K562 (cell line): ENCODE measurements around the gene PRIM1. TPM values are rescaled to one million over a fixed set of nuclear protein-coding genes. Genes with fewer than 3 reads are reported as not detected.

ENCODE experiments used
- CREM ChIP-seq: IDR thresholded peaks from 2 replicates; pipeline ENCODE4 v1.6.1; 2014; ENCODE audit warnings: antibody characterized with exemption, low read depth
- DDX20 ChIP-seq: fragments of 450-650 bp; IDR thresholded peaks from 2 replicates; pipeline ENCODE4 v1.6.1; 2016; ENCODE audit warnings: missing genetic modification characterization, low read depth, mild to moderate bottlenecking, missing compliant biosample characterization, moderate library complexity
- GTF2A2 ChIP-seq: IDR thresholded peaks from 2 replicates; pipeline ENCODE4 v1.6.1; 2016; ENCODE audit warnings: mild to moderate bottlenecking, missing genetic modification characterization, missing compliant biosample characterization
- HDAC8 ChIP-seq: fragments of 450-650 bp; IDR thresholded peaks from 2 replicates; pipeline ENCODE4 v1.6.1; 2016; ENCODE audit warnings: mild to moderate bottlenecking, missing genetic modification characterization, moderate library complexity, missing compliant biosample characterization
- HNRNPH1 ChIP-seq: fragments of 200-400 bp; formaldehyde crosslinking; optimal IDR thresholded peaks from 2 replicates; pipeline ENCODE3; 2017; ENCODE audit warnings: low read depth, mild to moderate bottlenecking, low read length, moderate library complexity
- ILK ChIP-seq: fragments of 450-650 bp; IDR thresholded peaks from 2 replicates; pipeline ENCODE4 v1.6.1; 2016; ENCODE audit warnings: missing genetic modification characterization, low read depth, mild to moderate bottlenecking, missing compliant biosample characterization, moderate library complexity, borderline replicate concordance
- MXI1 ChIP-seq: IDR thresholded peaks from 2 replicates; pipeline ENCODE4 v1.6.1; 2011; ENCODE audit warnings: low read depth, mild to moderate bottlenecking, improper control_type of control experiment, low read length
- NUFIP1 ChIP-seq: fragments of 450-650 bp; IDR thresholded peaks from 2 replicates; pipeline ENCODE4 v1.6.1; 2018; ENCODE audit not compliant: partially characterized antibody
- PHF8 ChIP-seq: fragments of 200-600 bp; sonication (generic); IDR thresholded peaks from 2 replicates; pipeline ENCODE4 v1.6.1; 2012; ENCODE audit warnings: mixed run types, mild to moderate bottlenecking, inconsistent platforms, low read length, moderate library complexity, borderline replicate concordance
- POLR2A ChIP-seq: fragments of 450-650 bp; conservative IDR thresholded peaks from 2 replicates; pipeline ENCODE4 v1.6.1; 2016
- POLR2B ChIP-seq: fragments of 450-650 bp; IDR thresholded peaks from 2 replicates; pipeline ENCODE4 v1.6.1; 2018; ENCODE audit warnings: low read depth; ENCODE audit not compliant: partially characterized antibody
- PURB ChIP-seq: sonication (generic); formaldehyde crosslinking; IDR thresholded peaks from 2 replicates; pipeline ENCODE4 v1.9.0; 2021; ENCODE audit warnings: low read depth, mild to moderate bottlenecking, missing genetic modification reagents
- PYGO2 ChIP-seq: fragments of 450-650 bp; IDR thresholded peaks from 2 replicates; pipeline ENCODE4 v1.6.1; 2016; ENCODE audit warnings: mild to moderate bottlenecking, missing genetic modification characterization, moderate library complexity, missing compliant biosample characterization
- SNIP1 ChIP-seq: fragments of 450-650 bp; IDR thresholded peaks from 2 replicates; pipeline ENCODE4 v1.7.1; 2017; ENCODE audit warnings: low read depth, mild to moderate bottlenecking
- ZBTB7A ChIP-seq: IDR thresholded peaks from 2 replicates; pipeline ENCODE4 v1.6.1; 2011; ENCODE audit warnings: low read depth, mild to moderate bottlenecking, low read length, moderate library complexity, borderline replicate concordance; ENCODE audit not compliant: control insufficient read depth
- ZNF133 ChIP-seq: fragments of 250-450 bp; sonication (Bioruptor Pico); IDR thresholded peaks from 2 replicates; pipeline ENCODE4 v1.4.0; 2020; ENCODE audit warnings: mild to moderate bottlenecking
- ZNF274 ChIP-seq: IDR thresholded peaks from 2 replicates; pipeline ENCODE4 v1.6.1; 2011; ENCODE audit warnings: low read depth, mild to moderate bottlenecking, low read length, moderate library complexity, borderline replicate concordance
- ZNF384 ChIP-seq: IDR thresholded peaks from 2 replicates; pipeline ENCODE4 v1.6.1; 2012; ENCODE audit warnings: low read depth, low read length, improper control_type of control experiment
- ZNF445 ChIP-seq: fragments of 250-450 bp; sonication (Bioruptor Pico); IDR thresholded peaks from 2 replicates; pipeline ENCODE4 v1.4.0; 2020; ENCODE audit warnings: low read depth, mild to moderate bottlenecking, moderate library complexity
- polyA plus RNA-seq, 8 experiments: library from polyadenylated mRNA; depleted of rRNA in 4 of 8; stranded (reverse) in 5 of 8; unstranded in 3 of 8; fragments of >200 nt; fragmentation: Nextera tagmentation in 2 of 8; fragmentation: Illumina TruSeq in 1 of 8; extraction: Ambion mirVana in 2 of 8; extraction: Trizol in 1 of 8; gene quantifications; 2 replicates each; pipeline versions ENCODE4 v1.2.1 to v1.2.3, GENCODE V29; 2011 to 2014; ENCODE audit warnings: inconsistent platforms in 1 of 8, missing spikeins in 1 of 8
- total RNA-seq, 7 experiments: library from RNA; depleted of rRNA in 6 of 7; stranded (reverse); fragments of >200 nt in 6 of 7; fragmentation: Illumina TruSeq in 2 of 7; extraction: Trizol in 2 of 7; gene quantifications; 2 replicates each; pipeline versions ENCODE4 v1.2.1 to v1.2.3, GENCODE V29; 2011 to 2021; ENCODE audit warnings: low replicate concordance in 1 of 7
- TF ChIP-seq, protein P1 (sequence below), 3 experiments: fragments of 200-800 bp in 1 of 3; sonication (Bioruptor generic) in 1 of 3; sonication (generic) in 1 of 3; formaldehyde crosslinking in 1 of 3; IDR thresholded peaks; 2 replicates each; pipeline versions ENCODE4 v1.6.1 to v1.8.0; 2016 to 2022; ENCODE audit warnings: mild to moderate bottlenecking in 2 of 3, missing compliant biosample characterization in 2 of 3, missing genetic modification characterization in 2 of 3, missing genetic modification reagents in 1 of 3
- TF ChIP-seq, protein P2 (sequence below): fragments of 250-450 bp; sonication (Bioruptor Pico); IDR thresholded peaks from 2 replicates; pipeline ENCODE4 v1.5.0; 2020; ENCODE audit warnings: mild to moderate bottlenecking
- TF ChIP-seq, protein P3 (sequence below), 3 experiments: fragments of 200-800 bp in 1 of 3; fragments of 250-450 bp in 1 of 3; fragments of 450-650 bp in 1 of 3; sonication (Bioruptor Pico) in 1 of 3; sonication (Bioruptor generic) in 1 of 3; formaldehyde crosslinking in 1 of 3; IDR thresholded peaks; 2 replicates each; pipeline versions ENCODE4 v1.6.1 to v1.8.0; 2016 to 2022; ENCODE audit warnings: mild to moderate bottlenecking in 2 of 3, missing genetic modification characterization in 2 of 3, missing compliant biosample characterization in 1 of 3, moderate library complexity in 1 of 3

PRIM1 gene
- total and polyA plus RNA-seq, 9 of the 15 experiments (the other 6 are each of a cell fraction or from before 2014, with no cell fraction given): 67.2 to 179 (median 140) TPM

DNA sequence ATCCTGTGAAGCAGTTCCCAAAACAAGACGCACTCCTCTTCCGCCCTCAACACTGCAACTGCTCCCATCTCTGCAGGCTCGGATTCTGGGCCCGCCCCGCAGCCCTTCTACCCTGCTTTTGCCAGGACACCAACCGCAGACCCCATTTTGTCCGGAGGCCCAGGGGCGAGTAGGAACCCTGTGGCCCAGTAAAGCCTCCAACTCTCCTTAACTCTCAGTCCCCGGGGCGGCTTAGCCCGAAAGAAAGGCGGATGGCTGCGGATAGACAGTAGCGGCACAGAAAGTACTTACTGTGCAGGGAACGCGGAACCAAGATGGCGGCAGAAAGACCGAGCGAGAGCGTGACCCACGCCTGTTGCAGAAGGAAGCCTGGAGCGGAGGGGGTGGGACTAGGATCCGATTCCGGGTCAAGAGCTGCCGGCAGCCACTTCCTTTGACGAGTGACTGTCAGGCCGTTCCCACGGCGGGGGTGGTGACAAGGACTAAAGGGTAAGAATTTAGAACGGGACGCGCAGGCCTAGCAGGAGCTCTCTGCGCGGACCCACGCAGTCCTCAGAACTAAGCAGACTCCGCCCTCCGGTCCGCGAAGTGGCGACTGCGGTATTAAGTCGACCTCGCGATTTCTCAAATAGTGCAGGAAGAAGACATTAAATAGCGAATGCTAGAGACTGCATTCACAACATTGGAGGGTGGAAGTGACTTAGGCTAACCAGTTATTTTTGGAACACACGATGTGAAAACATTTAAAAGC lies 27.0 kb downstream of the PRIM1 start, which contains the start of gene NACA (continued):
- no peak for TF ChIP-seq ZNF384
- no peak for TF ChIP-seq ZNF274
- no peak for TF ChIP-seq PYGO2 (tag)
- peak; percentile 96 for TF ChIP-seq PHF8
- TF ChIP-seq, protein P1, sequence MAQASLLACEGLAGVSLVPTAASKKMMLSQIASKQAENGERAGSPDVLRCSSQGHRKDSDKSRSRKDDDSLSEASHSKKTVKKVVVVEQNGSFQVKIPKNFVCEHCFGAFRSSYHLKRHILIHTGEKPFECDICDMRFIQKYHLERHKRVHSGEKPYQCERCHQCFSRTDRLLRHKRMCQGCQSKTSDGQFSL (CRISPR knock-in tag; IDR thresholded peaks at IDR 0.05): 0 out of 2 replicates have a peak, but pooled peaks have one; percentile 85
- TF ChIP-seq, protein P1 (tag; IDR thresholded peaks at IDR 0.05): no peak; a peak in 1 of 4 replicates
- TF ChIP-seq SNIP1: no peak
- no peak for TF ChIP-seq PURB
- peak; percentile 83 for TF ChIP-seq CREM
- no peak for TF ChIP-seq HNRNPH1
- TF ChIP-seq POLR2A: peak; percentile 99
- no peak; the same call in 1 of the 2 replicates for TF ChIP-seq HDAC8
- TF ChIP-seq ZNF445 (CRISPR knock-in tag): 0 out of 2 replicates have a peak, but pooled peaks have one; percentile 49
- no peak for TF ChIP-seq DDX20 (tag)
- peak; percentile 97 for TF ChIP-seq POLR2B
- TF ChIP-seq ZBTB7A: no peak
- TF ChIP-seq GTF2A2: 0 out of 2 replicates have a peak, but pooled peaks have one; percentile 64
- no peak for TF ChIP-seq ZNF133 (CRISPR knock-in tag)
- no peak for TF ChIP-seq ILK
- TF ChIP-seq NUFIP1: no peak
- TF ChIP-seq, protein P2, sequence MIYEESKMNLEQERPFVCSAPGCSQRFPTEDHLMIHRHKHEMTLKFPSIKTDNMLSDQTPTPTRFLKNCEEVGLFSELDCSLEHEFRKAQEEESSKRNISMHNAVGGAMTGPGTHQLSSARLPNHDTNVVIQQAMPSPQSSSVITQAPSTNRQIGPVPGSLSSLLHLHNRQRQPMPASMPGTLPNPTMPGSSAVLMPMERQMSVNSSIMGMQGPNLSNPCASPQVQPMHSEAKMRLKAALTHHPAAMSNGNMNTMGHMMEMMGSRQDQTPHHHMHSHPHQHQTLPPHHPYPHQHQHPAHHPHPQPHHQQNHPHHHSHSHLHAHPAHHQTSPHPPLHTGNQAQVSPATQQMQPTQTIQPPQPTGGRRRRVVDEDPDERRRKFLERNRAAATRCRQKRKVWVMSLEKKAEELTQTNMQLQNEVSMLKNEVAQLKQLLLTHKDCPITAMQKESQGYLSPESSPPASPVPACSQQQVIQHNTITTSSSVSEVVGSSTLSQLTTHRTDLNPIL: no peak
- TF ChIP-seq, protein P3, sequence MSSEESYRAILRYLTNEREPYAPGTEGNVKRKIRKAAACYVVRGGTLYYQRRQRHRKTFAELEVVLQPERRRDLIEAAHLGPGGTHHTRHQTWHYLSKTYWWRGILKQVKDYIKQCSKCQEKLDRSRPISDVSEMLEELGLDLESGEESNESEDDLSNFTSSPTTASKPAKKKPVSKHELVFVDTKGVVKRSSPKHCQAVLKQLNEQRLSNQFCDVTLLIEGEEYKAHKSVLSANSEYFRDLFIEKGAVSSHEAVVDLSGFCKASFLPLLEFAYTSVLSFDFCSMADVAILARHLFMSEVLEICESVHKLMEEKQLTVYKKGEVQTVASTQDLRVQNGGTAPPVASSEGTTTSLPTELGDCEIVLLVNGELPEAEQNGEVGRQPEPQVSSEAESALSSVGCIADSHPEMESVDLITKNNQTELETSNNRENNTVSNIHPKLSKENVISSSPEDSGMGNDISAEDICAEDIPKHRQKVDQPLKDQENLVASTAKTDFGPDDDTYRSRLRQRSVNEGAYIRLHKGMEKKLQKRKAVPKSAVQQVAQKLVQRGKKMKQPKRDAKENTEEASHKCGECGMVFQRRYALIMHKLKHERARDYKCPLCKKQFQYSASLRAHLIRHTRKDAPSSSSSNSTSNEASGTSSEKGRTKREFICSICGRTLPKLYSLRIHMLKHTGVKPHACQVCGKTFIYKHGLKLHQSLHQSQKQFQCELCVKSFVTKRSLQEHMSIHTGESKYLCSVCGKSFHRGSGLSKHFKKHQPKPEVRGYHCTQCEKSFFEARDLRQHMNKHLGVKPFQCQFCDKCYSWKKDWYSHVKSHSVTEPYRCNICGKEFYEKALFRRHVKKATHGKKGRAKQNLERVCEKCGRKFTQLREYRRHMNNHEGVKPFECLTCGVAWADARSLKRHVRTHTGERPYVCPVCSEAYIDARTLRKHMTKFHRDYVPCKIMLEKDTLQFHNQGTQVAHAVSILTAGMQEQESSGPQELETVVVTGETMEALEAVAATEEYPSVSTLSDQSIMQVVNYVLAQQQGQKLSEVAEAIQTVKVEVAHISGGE (CRISPR knock-in tag; IDR thresholded peaks at IDR 0.05): peak in 2 of 3 experiments; percentile 18 to 88; a peak in 2 of 6 replicates
- TF ChIP-seq MXI1: peak; percentile 83
